IPS-15b (cell line): ENCODE data around the gene PLAAT2.
A peak's percentile ranks its signal among the peaks of the same experiment; 100 is the strongest.

Source experiments
- H3K27me3 ChIP-seq: one replicate; pipeline ENCODE4 v1.6.1; 2013; ENCODE audit warnings: low read length; ENCODE audit not compliant: control insufficient read depth, insufficient read depth
- H3K36me3 ChIP-seq: one replicate; pipeline ENCODE4 v1.6.1; 2013; ENCODE audit warnings: low read length; ENCODE audit not compliant: control insufficient read depth, insufficient read depth
- H3K4me1 ChIP-seq: one replicate; pipeline ENCODE4 v1.6.1; 2013; ENCODE audit warnings: mild to moderate bottlenecking, low read length; ENCODE audit not compliant: control insufficient read depth, insufficient read depth
- H3K4me3 ChIP-seq: one replicate; pipeline ENCODE4 v1.5.1; 2013; ENCODE audit warnings: low read depth, low read length
- H3K9ac ChIP-seq: one replicate; pipeline ENCODE4 v1.6.1; 2013; ENCODE audit warnings: low read depth, mild to moderate bottlenecking, low read length
- H3K9me3 ChIP-seq: one replicate; pipeline ENCODE4 v1.6.1; 2013; ENCODE audit warnings: mild to moderate bottlenecking, low read length; ENCODE audit not compliant: control insufficient read depth, insufficient read depth

The PLAAT2 gene

DNA sequence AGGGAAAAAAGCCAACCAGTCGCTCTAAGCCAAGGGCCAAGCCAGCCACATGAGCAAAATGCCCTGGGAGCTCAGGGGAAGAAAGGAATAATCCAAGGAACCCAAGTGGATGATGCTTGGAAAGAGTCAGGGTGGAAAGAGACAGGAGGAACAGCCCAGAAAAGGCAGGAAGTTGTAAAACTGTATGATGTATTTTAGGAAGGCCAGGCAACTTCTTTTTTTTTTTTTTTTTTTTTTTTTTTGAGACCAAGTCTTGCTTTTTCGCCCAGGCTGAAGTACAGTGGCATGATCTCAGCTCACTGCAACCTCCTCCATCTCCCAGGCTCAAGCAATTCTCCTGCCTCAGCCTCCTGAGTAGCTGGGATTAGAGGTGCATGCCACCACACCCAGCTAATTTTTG lies 55.7 kb downstream of the PLAAT2 start:
- Histone ChIP-seq H3K27me3 (no peaks in the 10 kb centered on the region), H3K36me3 (no peaks in the 10 kb centered on the region)

DNA sequence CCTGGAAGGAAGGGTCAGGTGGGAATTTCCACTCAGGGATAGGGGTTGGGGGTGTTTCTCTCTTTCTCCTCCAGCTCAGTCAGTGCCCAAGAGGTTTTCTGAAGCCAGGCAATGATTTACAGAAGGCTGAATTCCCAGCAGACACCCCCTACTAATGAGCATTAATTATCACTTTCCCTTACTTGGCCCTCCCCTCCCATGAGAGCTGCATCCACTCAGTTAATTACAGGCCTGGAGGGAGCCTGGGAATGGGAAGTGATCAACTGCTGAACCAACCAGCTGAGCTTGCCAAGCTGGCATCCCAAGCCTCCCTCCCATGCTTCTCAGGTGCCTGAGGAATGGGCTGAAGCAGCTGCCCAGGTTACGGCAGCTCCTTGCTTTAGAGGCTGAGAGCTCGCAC lies 56.3 kb downstream of the PLAAT2 start:
- Histone ChIP-seq H3K36me3 (no peaks in the 10 kb centered on the region), H3K4me1 (peaks cover 13% of the 10 kb centered on the region), H3K27me3 (no peaks in the 10 kb centered on the region), H3K9ac (peak overlapping the region; percentile 49), H3K4me3 (no peak overlapping the region), H3K9me3 (no peaks in the 10 kb centered on the region)

More for the DNA sequence above, 55.7 kb downstream of the PLAAT2 start:
- Histone ChIP-seq H3K9me3 (no peaks in the 10 kb centered on the region), H3K4me3 (no peak overlapping the region), H3K4me1 (peaks cover 13% of the 10 kb centered on the region), H3K9ac (no peak overlapping the region)

DNA sequence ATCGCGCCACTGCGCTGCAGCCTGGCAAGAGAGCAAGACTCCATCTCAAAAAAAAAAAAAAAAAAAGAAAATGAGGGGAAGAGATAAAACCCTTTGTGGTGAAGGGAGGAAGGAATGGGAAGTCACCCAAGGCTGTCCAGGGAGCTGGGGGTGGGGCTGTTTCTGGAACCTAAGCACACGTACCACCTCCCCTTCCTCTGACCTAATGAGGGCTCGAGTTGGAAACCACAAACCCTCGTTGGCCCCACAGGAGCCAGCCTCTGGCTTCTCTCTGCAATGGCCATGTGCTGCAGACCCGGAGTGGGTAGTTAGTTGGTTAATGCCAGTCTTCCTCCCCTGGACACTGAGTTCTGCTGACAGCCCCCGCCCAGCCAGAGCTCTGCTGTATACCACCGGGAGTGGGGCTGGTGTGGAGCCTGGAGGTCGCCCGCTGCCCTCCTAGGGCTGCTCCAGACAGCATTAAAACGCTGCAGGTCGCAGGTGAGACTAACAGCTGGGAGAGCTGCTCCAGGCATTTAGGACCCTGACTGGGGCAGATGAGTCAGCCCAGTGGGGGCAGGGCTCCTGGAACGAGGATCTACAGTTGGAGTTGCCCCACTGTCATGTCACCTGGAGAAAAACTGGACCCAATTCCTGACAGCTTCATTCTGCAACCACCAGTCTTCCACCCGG lies 57.2 kb downstream of the PLAAT2 start, which contains the start of gene LGALS12:
LGALS12 (plus strand) TSS at position 228 of the 672 bp plus-strand sequence; CDS start at position 603, 375 bp downstream.
- Histone ChIP-seq H3K4me1 (peaks cover 13% of the 10 kb centered on the region), H3K9me3 (no peaks in the 10 kb centered on the region), H3K4me3 (no peak within 1 kb of the TSS), H3K36me3 (no peaks in the 10 kb centered on the region), H3K9ac (peak within 1 kb of the TSS; percentile 49), H3K27me3 (no peaks in the 10 kb centered on the region)

DNA sequence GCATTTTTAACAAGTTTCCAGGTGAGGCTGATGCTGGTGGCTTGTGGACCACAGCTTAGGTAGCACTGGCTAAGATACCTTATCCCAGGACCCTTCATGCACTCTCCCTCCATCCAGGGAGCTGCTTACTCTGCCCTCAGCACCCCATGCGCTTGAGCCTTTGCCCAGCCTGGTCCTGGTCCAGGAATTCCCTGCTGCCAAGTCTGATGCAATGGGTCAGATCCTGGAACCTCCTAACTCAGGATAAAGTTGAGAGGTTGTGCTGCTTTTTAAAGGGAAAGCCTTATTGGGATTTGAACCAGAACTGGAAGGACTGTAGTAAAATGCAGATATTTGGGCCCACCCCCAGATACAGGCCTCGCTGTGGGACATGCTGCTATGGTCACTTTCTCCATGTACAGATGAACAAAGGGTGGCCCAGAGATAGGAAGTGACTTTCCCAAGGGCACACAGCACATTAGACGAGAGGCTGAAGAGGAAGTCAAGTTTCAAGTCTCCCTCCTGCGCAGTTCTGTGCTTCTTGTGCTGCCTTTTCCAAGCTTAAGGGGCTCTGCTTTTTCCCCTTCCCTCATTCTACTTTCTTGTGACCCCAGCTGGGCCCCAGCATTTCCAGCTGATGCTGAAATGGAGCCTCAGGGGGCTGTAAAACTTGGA lies 58.1 kb downstream of the PLAAT2 start:
- H3K36me3 ChIP-seq, result no peaks in the 10 kb centered on the region
- peaks cover 5% of the 10 kb centered on the region for H3K9me3 ChIP-seq
- H3K4me3 ChIP-seq, result no peak overlapping the region
- H3K9ac ChIP-seq, result no peak overlapping the region
- H3K27me3 ChIP-seq, result no peaks in the 10 kb centered on the region
- peaks cover 13% of the 10 kb centered on the region for H3K4me1 ChIP-seq

DNA sequence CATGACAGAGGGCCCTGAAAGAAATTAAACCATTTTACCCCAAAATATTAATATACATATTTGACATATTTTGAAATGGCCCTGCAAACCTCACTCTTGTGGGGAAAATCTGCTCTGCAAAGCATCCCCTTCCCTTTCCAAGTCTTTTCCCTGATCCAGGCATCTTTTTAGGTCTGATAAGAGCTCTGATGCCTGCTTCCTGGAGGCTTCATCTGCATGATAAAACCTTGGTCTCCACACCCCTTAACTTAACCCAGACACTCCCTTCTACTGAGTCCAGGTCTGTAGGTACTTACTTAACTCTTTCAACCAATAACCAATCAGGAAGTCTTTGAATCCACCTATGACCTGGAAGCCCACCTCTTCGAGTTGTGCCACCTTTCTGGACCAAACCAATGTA lies 59.1 kb downstream of the PLAAT2 start:
- Histone ChIP-seq H3K4me1 (peaks cover 13% of the 10 kb centered on the region), H3K36me3 (no peaks in the 10 kb centered on the region), H3K27me3 (no peaks in the 10 kb centered on the region), H3K9ac (no peak overlapping the region), H3K4me3 (no peak overlapping the region), H3K9me3 (peaks cover 12% of the 10 kb centered on the region)

DNA sequence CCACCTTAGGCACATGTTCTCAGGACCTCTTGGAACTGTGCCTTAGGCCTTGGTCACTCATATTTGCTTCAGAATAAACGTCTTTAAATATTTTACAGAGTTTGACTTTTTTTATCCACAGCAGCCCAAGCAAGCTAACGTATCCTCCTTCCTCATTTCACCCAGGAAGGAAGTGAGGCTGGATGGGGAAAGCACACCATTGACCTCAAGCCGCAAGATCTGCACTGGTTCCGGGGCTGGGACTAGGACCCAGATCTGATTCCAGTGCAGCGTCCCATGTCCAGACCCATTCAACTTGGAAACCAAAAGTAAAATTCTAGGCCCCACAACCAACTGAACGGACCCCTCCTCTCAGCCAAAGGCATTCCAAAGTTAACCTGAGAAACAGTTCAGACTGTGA lies 59.7 kb downstream of the PLAAT2 start:
- Histone ChIP-seq H3K27me3 (no peaks in the 10 kb centered on the region), H3K4me3 (no peak overlapping the region), H3K36me3 (no peaks in the 10 kb centered on the region), H3K9ac (no peak overlapping the region), H3K9me3 (peaks cover 14% of the 10 kb centered on the region), H3K4me1 (peaks cover 13% of the 10 kb centered on the region)
